ENCODE results near the gene NGF.

NGF gene

GRCh38 chr1:115258302-115258866 is 79.7 kb downstream of the NGF start:
- Histone ChIP-seq H3K9ac (ENCODE audit: low read length) (no peak overlapping the region), H3K4me2 (ENCODE audit: low read length) (no peak overlapping the region), H3K79me2 (ENCODE audit: control insufficient read depth, insufficient read depth, low read length, poor library complexity) (no peaks in the 10 kb centered on the region), H3K36me3 (ENCODE audit: control insufficient read depth in 1 of 2, insufficient read depth in 2 of 2, low read length in 2 of 2) (no peaks in the 10 kb centered on the region), H2BK12ac (ENCODE audit: low read length) (no peak overlapping the region), H2AK5ac (ENCODE audit: low read length) (no peak overlapping the region), H2BK120ac (ENCODE audit: insufficient read depth, low read length, poor library complexity) (no peak overlapping the region), H3K27me3 (ENCODE audit: insufficient read depth, low read length) (no peaks in the 10 kb centered on the region), H4K12ac (ENCODE audit: low read depth, low read length) (no peak overlapping the region), H3K4me3 (ENCODE audit: low read depth, low read length) (no peak overlapping the region), H3K4ac (ENCODE audit: low read depth, low read length) (no peak overlapping the region), H3K9me3 (ENCODE audit: insufficient read depth, low read depth, low read length) (peaks cover 2% of the 10 kb centered on the region), H3K27ac (ENCODE audit: low read depth, low read length) (no peak overlapping the region), H2AFZ (ENCODE audit: insufficient read depth, low read length, poor library complexity) (no peak overlapping the region), H4K91ac (ENCODE audit: low read depth, low read length) (no peak overlapping the region), H3K14ac (ENCODE audit: low read length) (no peak overlapping the region), H2BK5ac (ENCODE audit: low read depth, low read length, poor library complexity) (no peak overlapping the region), H3K23ac (ENCODE audit: low read length) (no peak overlapping the region), H4K8ac (ENCODE audit: low read depth, low read length) (no peak overlapping the region), H3K79me1 (ENCODE audit: low read length) (peaks cover 2% of the 10 kb centered on the region), H3K18ac (ENCODE audit: low read length) (no peak overlapping the region), H3K4me1 (ENCODE audit: control insufficient read depth in 1 of 2, insufficient read depth in 2 of 2, low read length in 2 of 2) (peaks cover 4 to 5% of the 10 kb centered on the region in 2 experiments)
- DNase-seq, result no peak
- no CpG with 5 or more reads among the region's 3 CpGs for WGBS (ENCODE audit: extremely low coverage, insufficient coverage, insufficient read length)

GRCh38 chr1:115257591-115257990 is 80.5 kb downstream of the NGF start:
- Histone ChIP-seq H3K23ac (ENCODE audit: low read length) (no peak overlapping the region), H3K9me3 (ENCODE audit: insufficient read depth, low read depth, low read length) (peaks cover 2% of the 10 kb centered on the region), H3K36me3 (ENCODE audit: control insufficient read depth in 1 of 2, insufficient read depth in 2 of 2, low read length in 2 of 2) (no peaks in the 10 kb centered on the region), H4K8ac (ENCODE audit: low read depth, low read length) (no peak overlapping the region), H3K79me2 (ENCODE audit: control insufficient read depth, insufficient read depth, low read length, poor library complexity) (no peaks in the 10 kb centered on the region), H3K27ac (ENCODE audit: low read depth, low read length) (no peak overlapping the region), H2BK12ac (ENCODE audit: low read length) (no peak overlapping the region), H4K91ac (ENCODE audit: low read depth, low read length) (no peak overlapping the region), H2BK5ac (ENCODE audit: low read depth, low read length, poor library complexity) (no peak overlapping the region), H3K14ac (ENCODE audit: low read length) (no peak overlapping the region), H4K12ac (ENCODE audit: low read depth, low read length) (no peak overlapping the region), H2AFZ (ENCODE audit: insufficient read depth, low read length, poor library complexity) (no peak overlapping the region), H3K4me1 (ENCODE audit: control insufficient read depth in 1 of 2, insufficient read depth in 2 of 2, low read length in 2 of 2) (peaks cover 4 to 5% of the 10 kb centered on the region in 2 experiments), H3K9ac (ENCODE audit: low read length) (no peak overlapping the region), H3K4me2 (ENCODE audit: low read length) (no peak overlapping the region), H3K27me3 (ENCODE audit: insufficient read depth, low read length) (no peaks in the 10 kb centered on the region), H3K4ac (ENCODE audit: low read depth, low read length) (no peak overlapping the region), H3K4me3 (ENCODE audit: low read depth, low read length) (no peak overlapping the region), H3K18ac (ENCODE audit: low read length) (no peak overlapping the region), H2BK120ac (ENCODE audit: insufficient read depth, low read length, poor library complexity) (no peak overlapping the region), H3K79me1 (ENCODE audit: low read length) (peaks cover 2% of the 10 kb centered on the region), H2AK5ac (ENCODE audit: low read length) (no peak overlapping the region)
- DNase-seq, result no peak

GRCh38 chr1:115255154-115255553 is 82.9 kb downstream of the NGF start:
- Histone ChIP-seq H3K23ac (ENCODE audit: low read length) (no peak overlapping the region), H3K9me3 (ENCODE audit: insufficient read depth, low read depth, low read length) (peaks cover 2% of the 10 kb centered on the region), H4K91ac (ENCODE audit: low read depth, low read length) (no peak overlapping the region), H3K4me2 (ENCODE audit: low read length) (no peak overlapping the region), H4K8ac (ENCODE audit: low read depth, low read length) (no peak overlapping the region), H4K12ac (ENCODE audit: low read depth, low read length) (no peak overlapping the region), H3K18ac (ENCODE audit: low read length) (no peak overlapping the region), H3K79me1 (ENCODE audit: low read length) (no peaks in the 10 kb centered on the region), H3K14ac (ENCODE audit: low read length) (no peak overlapping the region), H3K4ac (ENCODE audit: low read depth, low read length) (no peak overlapping the region), H3K9ac (ENCODE audit: low read length) (no peak overlapping the region), H3K27ac (ENCODE audit: low read depth, low read length) (no peak overlapping the region), H3K4me3 (ENCODE audit: low read depth, low read length) (no peak overlapping the region), H3K27me3 (ENCODE audit: insufficient read depth, low read length) (no peaks in the 10 kb centered on the region), H2BK5ac (ENCODE audit: low read depth, low read length, poor library complexity) (no peak overlapping the region), H3K4me1 (ENCODE audit: control insufficient read depth in 1 of 2, insufficient read depth in 2 of 2, low read length in 2 of 2) (no peaks in the 10 kb centered on the region), H2AK5ac (ENCODE audit: low read length) (no peak overlapping the region), H2BK12ac (ENCODE audit: low read length) (no peak overlapping the region), H2AFZ (ENCODE audit: insufficient read depth, low read length, poor library complexity) (no peak overlapping the region), H3K79me2 (ENCODE audit: control insufficient read depth, insufficient read depth, low read length, poor library complexity) (no peaks in the 10 kb centered on the region), H2BK120ac (ENCODE audit: insufficient read depth, low read length, poor library complexity) (no peak overlapping the region), H3K36me3 (ENCODE audit: control insufficient read depth in 1 of 2, insufficient read depth in 2 of 2, low read length in 2 of 2) (no peaks in the 10 kb centered on the region)
- no peak for DNase-seq
- WGBS (ENCODE audit: extremely low coverage, insufficient coverage, insufficient read length), result no CpG with 5 or more reads among the region's 1 CpG

DNA sequence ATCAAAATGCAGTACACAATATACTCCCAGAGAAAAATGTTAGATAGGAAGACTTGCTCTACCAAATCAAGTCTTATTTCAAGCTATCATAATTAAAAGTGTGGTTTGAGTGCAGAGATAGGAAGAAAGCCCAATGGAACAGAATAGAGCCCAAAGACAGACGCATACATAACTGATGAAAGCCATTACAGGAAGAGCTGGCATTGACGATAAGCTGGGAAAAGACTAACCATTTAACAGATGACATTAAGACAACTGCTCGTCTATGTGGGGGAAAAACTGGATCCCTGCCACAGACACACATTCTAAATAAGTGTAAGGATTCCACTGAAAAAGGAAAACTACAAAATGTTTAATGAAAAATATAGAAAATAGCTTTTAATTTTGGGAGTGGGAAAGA is 85.5 kb downstream of the NGF start:
- H4K12ac ChIP-seq (ENCODE audit: low read depth, low read length), result no peak overlapping the region
- no peak overlapping the region for H3K9ac ChIP-seq (ENCODE audit: low read length)
- DNase-seq, result no peak
- H3K36me3 ChIP-seq (ENCODE audit: control insufficient read depth in 1 of 2, insufficient read depth in 2 of 2, low read length in 2 of 2), result no peaks in the 10 kb centered on the region
- no CpG with 5 or more reads among the region's 3 CpGs for WGBS (ENCODE audit: extremely low coverage, insufficient coverage, insufficient read length)
- H3K4me2 ChIP-seq (ENCODE audit: low read length), result no peak overlapping the region
- H3K18ac ChIP-seq (ENCODE audit: low read length), result no peak overlapping the region
- H2BK12ac ChIP-seq (ENCODE audit: low read length), result no peak overlapping the region
- no peak overlapping the region for H4K91ac ChIP-seq (ENCODE audit: low read depth, low read length)
- no peak overlapping the region for H3K4ac ChIP-seq (ENCODE audit: low read depth, low read length)
- no peak overlapping the region for H3K27ac ChIP-seq (ENCODE audit: low read depth, low read length)
- no peaks in the 10 kb centered on the region for H3K27me3 ChIP-seq (ENCODE audit: insufficient read depth, low read length)
- H2AFZ ChIP-seq (ENCODE audit: insufficient read depth, low read length, poor library complexity), result no peak overlapping the region
- no peak overlapping the region for H2AK5ac ChIP-seq (ENCODE audit: low read length)
- no peaks in the 10 kb centered on the region for H3K4me1 ChIP-seq (ENCODE audit: control insufficient read depth in 1 of 2, insufficient read depth in 2 of 2, low read length in 2 of 2)
- H3K14ac ChIP-seq (ENCODE audit: low read length), result no peak overlapping the region
- H3K9me3 ChIP-seq (ENCODE audit: insufficient read depth, low read depth, low read length), result no peaks in the 10 kb centered on the region
- H3K4me3 ChIP-seq (ENCODE audit: low read depth, low read length), result no peak overlapping the region
- no peaks in the 10 kb centered on the region for H3K79me2 ChIP-seq (ENCODE audit: control insufficient read depth, insufficient read depth, low read length, poor library complexity)
- no peak overlapping the region for H3K23ac ChIP-seq (ENCODE audit: low read length)
- no peak overlapping the region for H4K8ac ChIP-seq (ENCODE audit: low read depth, low read length)
- no peak overlapping the region for H2BK5ac ChIP-seq (ENCODE audit: low read depth, low read length, poor library complexity)
- H3K79me1 ChIP-seq (ENCODE audit: low read length), result no peaks in the 10 kb centered on the region
- H2BK120ac ChIP-seq (ENCODE audit: insufficient read depth, low read length, poor library complexity), result no peak overlapping the region

Measured in trophoblast cell (in vitro differentiated cells and primary cell).